ENCODE measurements around the gene SLC22A23.

The SLC22A23 gene

DNA sequence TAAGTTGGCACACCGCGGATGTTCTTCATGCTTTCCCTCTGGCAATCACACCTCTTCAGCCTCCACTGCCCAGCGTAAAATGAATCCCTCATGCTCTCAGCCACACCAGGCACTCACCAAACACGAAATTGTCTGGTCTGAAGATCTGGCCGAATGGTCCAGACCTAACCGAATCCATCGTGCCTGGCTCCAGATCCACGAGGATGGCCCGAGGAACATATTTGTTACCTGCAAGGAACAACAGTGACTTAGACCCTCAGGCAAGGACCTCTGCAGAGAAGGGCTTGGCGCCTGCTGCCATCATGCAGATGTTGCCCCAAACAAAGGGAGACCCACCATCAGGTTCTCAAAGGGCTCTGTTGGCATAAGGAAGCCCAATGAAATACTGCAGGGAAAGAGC, 230.8 kb downstream of the SLC22A23 start:
- Histone ChIP-seq H3K4me2 (ENCODE audit: low read length) (no peak overlapping the region), H3K36me3 (replicated peaks; ENCODE audit: low read depth, low read length) (no peaks in the 10 kb centered on the region), H3K9ac (ENCODE audit: low read length) (no peak overlapping the region), H3K4me1 (ENCODE audit: low read length) (peaks cover 4% of the 10 kb centered on the region; the same call in 1 of the 2 replicates), H4K20me1 (ENCODE audit: insufficient read depth, low read length) (no peaks in the 10 kb centered on the region), H3K27ac (ENCODE audit: low read length) (no peak overlapping the region), H3K27me3 (ENCODE audit: low read depth, low read length) (peaks cover 6% of the 10 kb centered on the region), H3K79me2 (ENCODE audit: low read length) (no peaks in the 10 kb centered on the region), H3K9me3 (ENCODE audit: insufficient read depth, low read length) (no peaks in the 10 kb centered on the region), H3K4me3 (ENCODE audit: low read length) (no peak overlapping the region), H2AFZ (ENCODE audit: low read depth, low read length) (no peak overlapping the region)
- TF ChIP-seq, protein P1, sequence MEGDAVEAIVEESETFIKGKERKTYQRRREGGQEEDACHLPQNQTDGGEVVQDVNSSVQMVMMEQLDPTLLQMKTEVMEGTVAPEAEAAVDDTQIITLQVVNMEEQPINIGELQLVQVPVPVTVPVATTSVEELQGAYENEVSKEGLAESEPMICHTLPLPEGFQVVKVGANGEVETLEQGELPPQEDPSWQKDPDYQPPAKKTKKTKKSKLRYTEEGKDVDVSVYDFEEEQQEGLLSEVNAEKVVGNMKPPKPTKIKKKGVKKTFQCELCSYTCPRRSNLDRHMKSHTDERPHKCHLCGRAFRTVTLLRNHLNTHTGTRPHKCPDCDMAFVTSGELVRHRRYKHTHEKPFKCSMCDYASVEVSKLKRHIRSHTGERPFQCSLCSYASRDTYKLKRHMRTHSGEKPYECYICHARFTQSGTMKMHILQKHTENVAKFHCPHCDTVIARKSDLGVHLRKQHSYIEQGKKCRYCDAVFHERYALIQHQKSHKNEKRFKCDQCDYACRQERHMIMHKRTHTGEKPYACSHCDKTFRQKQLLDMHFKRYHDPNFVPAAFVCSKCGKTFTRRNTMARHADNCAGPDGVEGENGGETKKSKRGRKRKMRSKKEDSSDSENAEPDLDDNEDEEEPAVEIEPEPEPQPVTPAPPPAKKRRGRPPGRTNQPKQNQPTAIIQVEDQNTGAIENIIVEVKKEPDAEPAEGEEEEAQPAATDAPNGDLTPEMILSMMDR (IDR thresholded peaks at IDR 0.05; ENCODE audit: low read depth, low read length), result no peak

DNA sequence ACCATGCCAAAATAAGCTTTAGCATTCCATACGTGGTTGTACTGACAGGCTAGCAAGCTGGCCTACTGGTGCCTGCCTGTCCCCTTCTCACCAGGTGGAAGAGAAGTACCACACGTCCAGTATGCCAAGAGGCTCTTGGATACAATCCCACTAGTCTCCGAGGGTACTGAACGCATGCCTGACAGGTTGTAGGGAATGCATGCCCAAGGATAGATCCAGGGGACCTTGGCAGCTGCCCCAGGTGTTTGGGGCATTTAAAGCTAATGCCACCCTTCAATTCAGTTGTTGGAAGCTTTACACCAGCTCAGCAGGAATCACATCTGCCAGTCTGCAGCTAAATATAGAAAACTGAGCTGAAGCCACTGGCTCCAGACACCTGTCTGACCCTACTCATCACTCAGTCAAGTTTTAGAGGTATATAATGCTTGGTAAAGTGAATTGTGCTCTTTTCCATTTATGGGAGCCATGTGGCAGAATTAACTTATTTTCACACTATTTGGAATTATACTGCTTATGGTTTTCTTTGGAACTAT, 234.3 kb downstream of the SLC22A23 start:
- TF ChIP-seq, protein P1 (IDR thresholded peaks at IDR 0.05; ENCODE audit: low read depth, low read length), result no peak
- TF ChIP-seq EZH2phosphoT487 (IDR thresholded peaks at IDR 0.05; ENCODE audit: low read depth), result no peak
- H3K27me3 ChIP-seq (ENCODE audit: low read depth, low read length), result peaks cover 33% of the 10 kb centered on the region
- H4K20me1 ChIP-seq (ENCODE audit: insufficient read depth, low read length), result no peaks in the 10 kb centered on the region
- no peak overlapping the region for H2AFZ ChIP-seq (ENCODE audit: low read depth, low read length)
- H3K27ac ChIP-seq (ENCODE audit: low read length), result no peak overlapping the region
- H3K36me3 ChIP-seq (replicated peaks; ENCODE audit: low read depth, low read length), result no peaks in the 10 kb centered on the region
- no peaks in the 10 kb centered on the region for H3K79me2 ChIP-seq (ENCODE audit: low read length)
- H3K9ac ChIP-seq (ENCODE audit: low read length), result no peak overlapping the region
- no peak overlapping the region for H3K4me2 ChIP-seq (ENCODE audit: low read length)
- H3K9me3 ChIP-seq (ENCODE audit: insufficient read depth, low read length), result no peaks in the 10 kb centered on the region
- no peak overlapping the region for H3K4me3 ChIP-seq (ENCODE audit: low read length)
- peaks cover 4% of the 10 kb centered on the region; the same call in 1 of the 2 replicates for H3K4me1 ChIP-seq (ENCODE audit: low read length)

DNA sequence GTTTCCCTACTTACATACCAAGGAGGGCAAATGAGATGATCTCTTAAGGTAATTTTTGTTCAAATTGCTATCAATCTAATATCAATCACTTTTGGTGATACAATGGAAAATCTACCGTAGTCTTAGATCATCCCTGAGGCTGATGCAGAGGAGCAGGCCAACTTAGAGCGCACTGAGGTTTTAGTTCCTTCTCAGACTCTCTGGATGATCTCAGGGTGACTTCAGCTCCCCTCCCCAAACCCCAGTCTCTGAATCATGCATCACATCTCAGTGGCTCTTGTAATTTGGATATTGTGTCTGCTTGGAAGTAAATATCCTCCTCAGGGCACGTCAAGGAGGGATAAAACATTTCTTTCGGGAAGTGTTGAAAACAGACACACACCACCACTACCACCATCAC, 235.3 kb downstream of the SLC22A23 start:
- no peak overlapping the region for H3K27ac ChIP-seq (ENCODE audit: low read length)
- H4K20me1 ChIP-seq (ENCODE audit: insufficient read depth, low read length), result no peaks in the 10 kb centered on the region
- peaks cover 33% of the 10 kb centered on the region for H3K27me3 ChIP-seq (ENCODE audit: low read depth, low read length)
- no peaks in the 10 kb centered on the region for H3K36me3 ChIP-seq (replicated peaks; ENCODE audit: low read depth, low read length)
- H2AFZ ChIP-seq (ENCODE audit: low read depth, low read length), result no peak overlapping the region
- H3K4me1 ChIP-seq (ENCODE audit: low read length), result peaks cover 4% of the 10 kb centered on the region; the same call in 1 of the 2 replicates
- H3K9me3 ChIP-seq (ENCODE audit: insufficient read depth, low read length), result no peaks in the 10 kb centered on the region
- no peak overlapping the region for H3K4me3 ChIP-seq (ENCODE audit: low read length)
- TF ChIP-seq, protein P1 (IDR thresholded peaks at IDR 0.05; ENCODE audit: low read depth, low read length), result no peak
- TF ChIP-seq EZH2phosphoT487 (IDR thresholded peaks at IDR 0.05; ENCODE audit: low read depth), result no peak
- no peaks in the 10 kb centered on the region for H3K79me2 ChIP-seq (ENCODE audit: low read length)
- H3K9ac ChIP-seq (ENCODE audit: low read length), result no peak overlapping the region
- H3K4me2 ChIP-seq (ENCODE audit: low read length), result no peak overlapping the region

DNA sequence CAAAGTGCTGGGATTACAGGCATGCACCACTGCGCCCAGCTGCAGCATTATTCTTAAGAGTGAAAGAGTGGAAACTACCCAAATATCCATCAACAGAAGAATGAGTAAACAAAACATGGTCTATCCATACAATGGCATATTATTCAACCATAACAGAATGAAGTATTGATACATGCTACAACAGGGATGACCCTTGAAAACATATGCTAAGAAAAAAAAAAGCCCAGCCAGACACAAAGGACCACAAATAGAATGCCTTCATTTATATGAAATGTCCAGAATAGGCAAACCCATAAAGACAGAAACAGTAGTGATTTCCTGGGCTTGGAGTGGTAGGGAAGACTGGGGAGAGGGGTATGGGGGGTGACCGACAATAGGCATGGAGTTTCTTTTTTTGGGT, 236.5 kb downstream of the SLC22A23 start:
- Histone ChIP-seq H3K4me1 (ENCODE audit: low read length) (peaks cover 4% of the 10 kb centered on the region; the same call in 1 of the 2 replicates), H3K9ac (ENCODE audit: low read length) (no peak overlapping the region), H3K4me3 (ENCODE audit: low read length) (no peak overlapping the region), H3K36me3 (replicated peaks; ENCODE audit: low read depth, low read length) (no peaks in the 10 kb centered on the region), H3K27me3 (ENCODE audit: low read depth, low read length) (peaks cover 33% of the 10 kb centered on the region), H2AFZ (ENCODE audit: low read depth, low read length) (no peak overlapping the region), H3K4me2 (ENCODE audit: low read length) (no peak overlapping the region), H3K27ac (ENCODE audit: low read length) (no peak overlapping the region), H3K79me2 (ENCODE audit: low read length) (no peaks in the 10 kb centered on the region), H4K20me1 (ENCODE audit: insufficient read depth, low read length) (no peaks in the 10 kb centered on the region), H3K9me3 (ENCODE audit: insufficient read depth, low read length) (no peaks in the 10 kb centered on the region)
- TF ChIP-seq, protein P1 (IDR thresholded peaks at IDR 0.05; ENCODE audit: low read depth, low read length), result no peak
- TF ChIP-seq EZH2phosphoT487 (IDR thresholded peaks at IDR 0.05; ENCODE audit: low read depth), result no peak

Data from OCI-LY3 (cell line).